ENCODE measurements around the gene BOC. TPM values are rescaled to one million over a fixed set of nuclear protein-coding genes. Genes with fewer than 3 reads are reported as not detected.

Gene BOC
- total RNA-seq, 1 experiment from 2014 or later = 3.5 TPM

- Histone ChIP-seq H2BK12ac (ENCODE audit: insufficient read length, low read depth, low read length) (no peak overlapping the region), H3K27ac (ENCODE audit: insufficient read length, low read depth, low read length) (no peak overlapping the region), H3K56ac (ENCODE audit: insufficient read length, low read depth, low read length) (no peak overlapping the region), H3K23me2 (ENCODE audit: insufficient read length, low read depth, low read length, poor library complexity, severe bottlenecking) (no peaks in the 10 kb centered on the region), H4K8ac (replicated peaks; ENCODE audit: insufficient read length, low read depth, low read length) (no peak overlapping the region), H3K4me1 (ENCODE audit: insufficient read depth, low read length) (no peaks in the 10 kb centered on the region; the same call in 1 of the 2 replicates), H3T11ph (ENCODE audit: low read length) (no peak overlapping the region), H3K4ac (ENCODE audit: low read depth, low read length) (no peak overlapping the region), H4K5ac (ENCODE audit: insufficient read length, low read depth, low read length) (no peak overlapping the region), H3K9me3 (ENCODE audit: control insufficient read depth, low read depth, low read length) (no peaks in the 10 kb centered on the region), H3K79me1 (ENCODE audit: insufficient read depth, low read depth, low read length, poor library complexity, severe bottlenecking) (no peaks in the 10 kb centered on the region), H3K9ac (ENCODE audit: extremely low read depth, insufficient read length, low read length) (no peak overlapping the region), H2BK20ac (ENCODE audit: low read depth, low read length, poor library complexity, severe bottlenecking) (no peak overlapping the region), H2BK120ac (ENCODE audit: low read depth, low read length, poor library complexity, severe bottlenecking) (no peak overlapping the region), H3K79me2 (ENCODE audit: insufficient read depth, low read length) (no peaks in the 10 kb centered on the region), H4K91ac (ENCODE audit: insufficient read length, low read depth, low read length) (no peak overlapping the region), H3K14ac (ENCODE audit: insufficient read depth, low read length) (no peak overlapping the region), H3K18ac (ENCODE audit: insufficient read length, low read depth, low read length) (no peak overlapping the region), H2BK5ac (ENCODE audit: insufficient read length, low read length) (no peak overlapping the region), H2BK15ac (ENCODE audit: low read depth, low read length) (no peak overlapping the region), H3K27me3 (ENCODE audit: insufficient read depth, low read length) (no peaks in the 10 kb centered on the region), H4K20me1 (ENCODE audit: control insufficient read depth, insufficient read depth, insufficient read length) (no peaks in the 10 kb centered on the region), H3K4me2 (ENCODE audit: insufficient read depth, insufficient read length, low read length) (no peak overlapping the region), H2AFZ (ENCODE audit: low read length) (no peak overlapping the region), H3K23ac (ENCODE audit: insufficient read length, low read depth, low read length) (no peak overlapping the region), H2AK5ac (ENCODE audit: insufficient read length, low read length) (no peak overlapping the region)
- no CpG with 5 or more reads among the region's 13 CpGs for WGBS (ENCODE audit: extremely low coverage, insufficient read length, low lambda C conversion rate)
- 0 out of 2 replicates have a peak, but pooled peaks cover 2% of the 10 kb centered on the region for H3K27me3 Mint-ChIP-seq (ENCODE audit: low read depth)
- H3K36me3 Mint-ChIP-seq (ENCODE audit: insufficient read depth in 1 of 3, low read depth in 3 of 3) = peaks cover 0 to 11% (median 7%) of the 10 kb centered on the region in 3 experiments; a peak in 5 of 7 replicates
- no peak for DNase-seq
- TF ChIP-seq CTCF (conservative IDR thresholded peaks at IDR 0.05) = no peak
- H3K4me1 Mint-ChIP-seq = peaks cover 26 to 42% of the 10 kb centered on the region in 2 experiments
- no peak overlapping the region for H3K4me3 Mint-ChIP-seq
- H3K27ac Mint-ChIP-seq = peak overlapping the region in 1 of 3 experiments; percentile 10; a peak in 2 of 7 replicates
- no peaks in the 10 kb centered on the region for H3K9me3 Mint-ChIP-seq
These were observed 62.4 kb downstream of the BOC start for GRCh38 chr3:113273604-113274378.
